ENCODE data around the gene CADM1. TPM values are rescaled to one million over a fixed set of nuclear protein-coding genes. Genes with fewer than 3 reads are reported as not detected.

CADM1 gene
- total RNA-seq, 4 donors from 2014 or later, result 10.6 to 15.7 (median 13.8) TPM

- TF ChIP-seq EP300 (IDR thresholded peaks at IDR 0.05) (no peak), CTCF (IDR thresholded peaks at IDR 0.05) (no peak), POLR2AphosphoS5 (IDR thresholded peaks at IDR 0.05) (no peak), POLR2A (IDR thresholded peaks at IDR 0.05; ENCODE audit: low read depth) (no peak)
- Histone ChIP-seq H3K36me3 (no peaks in the 10 kb centered on the region), H3K9me3 (no peaks in the 10 kb centered on the region), H3K27ac (replicated peaks in 1 of 4) (no peak overlapping the region), H3K4me3 (no peak overlapping the region), H3K27me3 (no peaks in the 10 kb centered on the region), H3K4me1 (peaks cover 0 to 6% (median 0%) of the 10 kb centered on the region in 4 donors)
- WGBS, result 89% methylated on average over 6 of the region's 6 CpGs
- DNase-seq (ENCODE audit: extremely low spot score), result no peak
- intact Hi-C loops (cut with DNase I), result no loop called here
Observed at GRCh38 chr11:115290893-115291292, 213.3 kb downstream of the CADM1 start.

DNA sequence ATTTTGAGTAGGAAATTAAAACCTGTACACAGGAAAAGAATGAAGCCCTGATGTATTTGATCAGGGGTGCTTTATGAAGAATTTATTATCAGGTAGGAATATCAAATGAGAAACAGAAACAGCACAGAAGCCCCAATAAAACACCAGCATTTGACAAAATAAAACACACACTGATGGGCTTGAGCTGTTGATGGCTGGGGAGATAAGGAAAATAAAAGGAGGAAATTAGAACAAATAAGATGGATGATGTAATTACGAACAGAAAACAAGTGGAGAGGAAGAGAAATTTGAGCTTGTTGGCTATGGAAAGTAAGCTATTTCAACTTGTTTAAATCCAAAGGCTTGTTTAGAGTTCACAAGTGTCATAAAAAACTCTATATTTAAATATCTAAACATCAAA is 213.7 kb downstream of the CADM1 start:
- no peak for DNase-seq (ENCODE audit: extremely low spot score)
- Histone ChIP-seq H3K27ac (replicated peaks in 1 of 4) (no peak overlapping the region), H3K4me1 (peaks cover 0 to 6% (median 0%) of the 10 kb centered on the region in 4 donors), H3K4me3 (no peak overlapping the region), H3K27me3 (no peaks in the 10 kb centered on the region), H3K9me3 (no peaks in the 10 kb centered on the region), H3K36me3 (no peaks in the 10 kb centered on the region)
- intact Hi-C loops (cut with DNase I), result no loop called here
- WGBS, result 63% methylated on average over 1 of the region's 1 CpG
- TF ChIP-seq POLR2A (IDR thresholded peaks at IDR 0.05; ENCODE audit: low read depth) (no peak), CTCF (IDR thresholded peaks at IDR 0.05) (no peak), POLR2AphosphoS5 (IDR thresholded peaks at IDR 0.05) (no peak), EP300 (IDR thresholded peaks at IDR 0.05) (no peak)

DNA sequence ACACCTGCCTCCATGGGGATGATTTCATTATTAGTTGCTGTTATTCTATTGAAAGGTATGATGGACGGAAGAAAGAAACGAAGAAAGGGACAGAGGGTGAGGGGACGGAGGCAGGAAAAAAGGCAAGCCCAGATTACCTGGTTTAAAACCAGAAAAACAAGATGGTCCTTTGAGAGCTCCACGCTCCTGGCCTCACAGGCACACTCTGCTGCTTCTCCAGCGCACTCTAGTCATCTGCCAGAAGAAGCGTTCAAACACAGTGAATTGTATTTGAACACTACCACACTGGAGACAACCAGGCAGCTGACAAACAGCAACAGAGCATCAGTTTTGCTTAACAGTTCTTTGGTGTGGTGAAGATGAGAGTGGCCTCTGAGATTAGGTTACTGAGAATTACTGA is 216.9 kb downstream of the CADM1 start:
- Histone ChIP-seq H3K4me3 (no peak overlapping the region), H3K4me1 (peaks cover 0 to 6% (median 0%) of the 10 kb centered on the region in 4 donors), H3K27ac (replicated peaks in 1 of 4) (no peak overlapping the region), H3K36me3 (no peaks in the 10 kb centered on the region), H3K9me3 (no peaks in the 10 kb centered on the region), H3K27me3 (no peaks in the 10 kb centered on the region)
- intact Hi-C loops (cut with DNase I), result no loop called here
- WGBS, result 86% methylated on average over 6 of the region's 6 CpGs
- TF ChIP-seq POLR2A (IDR thresholded peaks at IDR 0.05; ENCODE audit: low read depth), result no peak
- TF ChIP-seq CTCF (IDR thresholded peaks at IDR 0.05), result no peak
- no peak for DNase-seq (ENCODE audit: extremely low spot score)

DNA sequence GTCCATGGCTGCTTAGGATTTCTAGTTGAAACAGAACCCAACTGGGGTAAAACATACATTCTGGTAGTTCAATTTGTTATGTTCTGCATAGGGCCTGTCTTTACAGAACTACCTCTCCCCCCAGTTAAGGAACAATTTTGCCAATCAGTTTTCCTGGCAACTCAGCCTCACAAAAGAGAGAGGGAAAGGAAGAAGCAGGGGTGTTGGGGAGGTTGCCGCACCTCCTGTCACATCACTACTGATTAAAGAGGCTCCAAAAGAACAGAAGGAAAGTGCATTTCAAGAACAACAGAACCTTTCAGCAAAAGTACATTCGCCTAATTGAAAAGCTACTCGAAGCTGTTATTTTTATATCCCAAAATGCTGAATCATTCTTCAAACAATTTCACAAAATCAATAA is 217.6 kb downstream of the CADM1 start:
- H3K36me3 ChIP-seq, result no peaks in the 10 kb centered on the region
- intact Hi-C loops (cut with DNase I), result no loop called here
- no peak overlapping the region for H3K27ac ChIP-seq (replicated peaks in 1 of 4)
- TF ChIP-seq POLR2AphosphoS5 (IDR thresholded peaks at IDR 0.05) (no peak), POLR2A (IDR thresholded peaks at IDR 0.05; ENCODE audit: low read depth) (no peak), EP300 (IDR thresholded peaks at IDR 0.05) (no peak)
- peaks cover 0 to 4% (median 0%) of the 10 kb centered on the region in 4 donors for H3K4me1 ChIP-seq
- H3K27me3 ChIP-seq, result no peaks in the 10 kb centered on the region
- DNase-seq (ENCODE audit: extremely low spot score), result no peak
- no peaks in the 10 kb centered on the region for H3K9me3 ChIP-seq
- no peak overlapping the region for H3K4me3 ChIP-seq
- 68% methylated on average over 3 of the region's 3 CpGs for WGBS

- WGBS, result 68% methylated on average over 4 of the region's 4 CpGs
- no peak overlapping the region for H3K4me3 ChIP-seq
- H3K36me3 ChIP-seq, result no peaks in the 10 kb centered on the region
- TF ChIP-seq EP300 (IDR thresholded peaks at IDR 0.05) (no peak), POLR2A (IDR thresholded peaks at IDR 0.05; ENCODE audit: low read depth) (no peak), POLR2AphosphoS5 (IDR thresholded peaks at IDR 0.05) (no peak), CTCF (IDR thresholded peaks at IDR 0.05) (no peak)
- no peak overlapping the region for H3K27ac ChIP-seq (replicated peaks in 1 of 4)
- no peaks in the 10 kb centered on the region for H3K27me3 ChIP-seq
- peaks cover 0 to 8% (median 3%) of the 10 kb centered on the region in 4 donors for H3K4me1 ChIP-seq
- H3K9me3 ChIP-seq, result no peaks in the 10 kb centered on the region
- intact Hi-C loops (cut with DNase I), result no loop called here
- DNase-seq (ENCODE audit: extremely low spot score), result no peak
Observed at GRCh38 chr11:115284773-115285172, 219.4 kb downstream of the CADM1 start.

Measured in esophagus muscularis mucosa (tissue), 4 donors.